Superior temporal gyrus (tissue), 1 donor: ENCODE data around the gene LRRFIP1.
"Not testable (repeated sequence)": the region's sequence is repeated elsewhere in the genome, so short reads cannot be mapped to it uniquely, and the experiment has no call there.

Experiments used
- DNase-seq: peaks from one replicate; pipeline ENCODE4 v3.0.0-alpha.2; 2016; ENCODE audit errors: extremely low spot score

The LRRFIP1 gene

DNA sequence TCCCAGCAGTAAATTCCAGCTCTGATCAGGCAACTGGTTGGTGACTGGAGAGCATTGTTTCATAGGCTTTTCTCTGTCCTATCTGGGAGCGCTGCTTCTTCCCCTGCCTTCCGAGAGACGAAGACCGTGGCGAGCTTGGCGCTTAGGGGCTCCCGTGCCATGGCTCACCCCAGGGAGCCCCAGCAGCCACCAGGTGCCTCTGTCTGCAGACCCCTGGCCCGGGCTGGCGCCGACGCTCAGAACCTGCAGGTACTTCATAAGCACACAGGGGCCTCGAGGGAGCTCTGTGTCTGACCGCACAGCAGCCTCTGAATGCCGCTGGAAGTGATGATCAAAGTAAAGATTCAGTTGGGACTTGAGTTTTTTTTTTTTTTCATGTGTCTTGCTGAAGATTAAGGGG, 152.1 kb downstream of the LRRFIP1 start:
- no peak for DNase-seq

- DNase-seq, result no peak
Observed at GRCh38 chr2:237782181-237782580, 154.8 kb downstream of the LRRFIP1 start.

DNA sequence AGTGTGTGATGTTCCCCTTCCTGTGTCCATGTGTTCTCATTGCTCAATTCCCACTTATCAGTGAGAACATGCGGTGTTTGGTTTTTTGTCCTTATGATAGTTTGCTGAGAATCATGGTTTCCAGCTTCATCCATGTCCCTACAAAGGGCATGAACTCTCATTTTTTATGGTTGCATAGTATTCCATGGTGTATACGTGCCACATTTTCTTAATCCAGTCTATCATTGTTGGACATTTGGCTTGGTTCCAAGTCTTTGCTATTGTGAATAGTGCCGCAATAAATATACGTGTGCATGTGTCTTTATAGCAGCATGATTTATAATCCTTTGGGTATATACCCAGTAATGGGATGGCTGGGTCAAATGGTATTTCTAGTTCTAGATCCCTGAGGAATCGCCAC, 156.3 kb downstream of the LRRFIP1 start:
- not testable (repeated sequence) for DNase-seq

DNA sequence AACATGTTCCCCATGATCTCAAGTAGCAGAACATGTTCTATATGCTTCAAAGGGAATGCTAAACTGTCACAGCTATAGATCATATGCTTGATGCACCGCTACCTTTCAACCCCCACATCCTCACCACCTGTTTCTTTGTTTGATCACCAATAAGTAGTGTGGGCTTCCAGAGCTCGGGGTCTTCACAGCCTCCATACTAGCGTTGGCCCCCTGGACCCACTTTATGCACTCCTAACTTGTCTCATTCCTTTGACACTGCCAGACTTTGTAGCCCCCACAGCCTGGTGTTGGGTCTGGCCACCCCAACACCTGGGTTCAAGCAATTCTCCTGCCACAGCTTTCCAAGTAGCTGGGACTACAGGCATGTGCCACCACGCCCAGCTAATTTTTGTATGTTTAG, 159.5 kb downstream of the LRRFIP1 start:
- DNase-seq, result no peak

GRCh38 chr2:237790353-237790752, 163.0 kb downstream of the LRRFIP1 start:
- DNase-seq, result no peak

DNA sequence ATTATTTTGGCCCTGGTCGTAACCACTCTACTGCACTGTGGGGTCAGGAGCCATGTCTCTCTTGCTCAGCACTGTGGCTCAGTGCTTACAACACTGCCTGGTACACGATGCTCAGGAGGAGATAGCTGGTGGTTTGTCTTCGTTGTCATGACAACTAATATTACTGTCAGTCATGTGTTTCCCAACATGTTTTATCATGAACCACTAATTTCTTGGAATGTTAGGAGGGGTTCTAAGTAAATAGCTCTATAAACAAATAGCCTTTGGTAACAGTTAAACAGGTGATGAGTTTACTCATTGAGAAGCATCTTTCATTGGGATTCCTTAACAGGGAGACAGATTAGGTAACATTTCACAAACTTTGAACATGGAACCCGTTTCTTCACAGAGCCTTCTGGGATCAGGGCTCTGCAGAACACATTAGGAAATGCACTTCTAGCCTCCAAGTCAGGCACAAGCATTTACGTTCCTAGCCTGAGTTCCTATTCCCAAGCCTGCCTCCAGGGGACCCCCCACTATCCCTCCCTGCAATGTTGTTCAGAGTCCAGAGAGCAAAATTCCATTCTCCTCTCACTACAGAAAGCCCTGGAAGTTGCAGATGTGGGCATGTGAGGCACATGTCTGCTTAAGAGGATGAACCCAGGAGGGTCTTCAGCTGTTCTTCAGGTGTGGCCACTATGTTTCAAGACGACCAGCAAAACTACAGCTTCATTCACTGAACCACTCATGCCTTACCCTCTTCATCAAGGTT, 164.8 kb downstream of the LRRFIP1 start:
- no peak for DNase-seq

- DNase-seq, result no peak
Observed at GRCh38 chr2:237797253-237797652, 169.9 kb downstream of the LRRFIP1 start.

DNA sequence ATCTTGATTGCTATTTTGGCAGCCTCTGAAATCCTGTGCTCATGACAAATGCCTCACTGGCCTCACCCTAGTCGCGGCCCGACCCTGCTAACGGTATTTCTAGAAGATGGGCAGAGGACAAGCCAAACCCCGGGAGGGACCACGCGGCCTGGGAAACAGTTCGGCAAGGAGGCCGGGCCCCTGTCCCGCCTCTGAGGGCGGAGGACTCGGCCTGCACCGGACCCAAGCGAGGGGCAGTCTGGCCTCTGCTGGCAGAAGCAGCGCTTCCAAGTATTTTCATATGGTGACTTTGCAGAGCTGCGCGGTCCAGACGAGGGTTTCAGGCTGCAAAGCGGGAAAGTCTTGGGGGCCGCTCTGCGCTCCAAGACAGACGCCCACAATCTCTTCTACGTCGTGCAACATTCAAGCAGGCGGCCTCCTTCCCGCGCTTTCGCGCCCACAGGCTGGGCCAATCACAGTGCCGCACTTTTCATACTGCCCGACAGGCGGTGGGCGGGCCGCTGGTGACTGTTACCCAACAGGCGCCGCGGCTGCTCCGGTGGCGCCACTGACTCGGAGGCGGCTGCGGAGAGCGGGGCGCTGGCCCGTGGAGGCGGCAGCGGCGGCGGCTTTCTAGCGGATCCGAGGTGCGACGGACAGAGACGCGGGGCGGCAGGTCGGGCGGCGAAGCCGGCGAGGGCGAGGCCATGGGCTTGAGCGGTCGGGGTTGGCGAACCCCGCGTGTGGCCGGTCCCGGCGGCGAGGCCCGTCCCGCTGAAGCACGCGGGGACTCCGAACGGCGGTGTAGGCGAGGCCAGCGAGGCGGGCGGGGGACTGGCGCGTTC, 171.1 kb downstream of the LRRFIP1 start, which contains the start of gene RBM44:
TSS of gene RBM44 (plus strand) at position 544 of the 824 bp plus-strand sequence. CDS start 14,831 bp downstream, outside the sequence.
- no peak for DNase-seq

DNA sequence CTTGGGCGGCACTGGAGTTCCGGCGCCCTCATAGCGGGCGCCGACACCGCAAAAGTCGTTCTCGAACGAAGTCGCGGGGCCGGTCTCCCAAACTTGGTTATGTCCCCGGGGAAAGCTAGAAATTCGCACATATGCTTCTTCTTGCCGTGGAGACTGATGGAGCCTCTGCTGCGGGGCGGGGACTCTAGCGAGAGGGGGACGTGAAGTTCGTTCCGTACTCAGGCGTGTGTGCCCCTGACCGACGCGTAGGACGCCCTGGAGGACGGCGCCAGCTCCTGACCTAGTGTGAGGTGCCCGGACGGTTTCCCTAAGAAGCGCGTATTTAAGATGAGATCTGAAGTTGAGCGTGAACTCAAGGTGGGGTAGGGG, 171.7 kb downstream of the LRRFIP1 start:
- DNase-seq, result no peak

GRCh38 chr2:237801466-237801865, 174.1 kb downstream of the LRRFIP1 start:
- DNase-seq, result no peak

GRCh38 chr2:237806334-237806733, 178.9 kb downstream of the LRRFIP1 start:
- no peak for DNase-seq

DNA sequence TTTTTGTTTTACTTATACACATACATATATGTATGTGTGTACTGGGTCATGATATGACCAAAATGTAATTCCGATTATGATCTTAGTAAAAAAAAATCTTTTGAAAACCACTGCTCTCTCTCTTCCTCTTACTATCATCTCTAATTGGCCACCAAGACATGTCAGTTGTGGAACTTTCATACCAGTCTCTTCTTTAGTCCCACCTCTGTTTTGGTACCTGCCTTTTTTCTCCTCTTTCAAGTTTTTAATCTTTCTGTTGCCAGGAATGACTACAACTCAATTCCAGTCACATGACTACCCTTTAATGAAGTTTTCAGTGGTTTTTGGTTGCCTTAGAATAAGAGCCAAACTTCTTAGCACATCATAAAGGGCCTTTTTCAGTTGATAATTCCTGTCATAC, 188.2 kb downstream of the LRRFIP1 start:
- no peak for DNase-seq

DNA sequence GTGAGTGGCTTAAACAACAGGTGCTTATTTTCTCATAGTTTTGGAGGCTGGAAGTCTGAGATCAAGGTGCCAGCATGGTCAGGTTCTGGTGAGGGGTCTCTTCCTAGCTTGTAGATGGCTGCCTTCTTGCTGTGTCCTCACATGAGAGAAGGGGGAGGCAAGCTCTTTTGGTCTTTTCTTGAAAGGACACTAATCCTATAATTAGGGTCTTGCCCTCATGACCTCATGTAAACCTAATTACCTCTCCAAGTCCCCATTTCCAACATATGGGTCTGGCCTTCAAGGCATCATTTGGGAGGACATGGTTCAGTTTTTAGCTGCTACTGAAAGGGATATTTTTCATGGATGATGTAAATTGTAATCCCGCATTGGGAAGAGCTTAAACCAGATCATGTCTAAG, 189.1 kb downstream of the LRRFIP1 start:
- no peak for DNase-seq

GRCh38 chr2:237818066-237818473, 190.7 kb downstream of the LRRFIP1 start:
- DNase-seq, result no peak

DNA sequence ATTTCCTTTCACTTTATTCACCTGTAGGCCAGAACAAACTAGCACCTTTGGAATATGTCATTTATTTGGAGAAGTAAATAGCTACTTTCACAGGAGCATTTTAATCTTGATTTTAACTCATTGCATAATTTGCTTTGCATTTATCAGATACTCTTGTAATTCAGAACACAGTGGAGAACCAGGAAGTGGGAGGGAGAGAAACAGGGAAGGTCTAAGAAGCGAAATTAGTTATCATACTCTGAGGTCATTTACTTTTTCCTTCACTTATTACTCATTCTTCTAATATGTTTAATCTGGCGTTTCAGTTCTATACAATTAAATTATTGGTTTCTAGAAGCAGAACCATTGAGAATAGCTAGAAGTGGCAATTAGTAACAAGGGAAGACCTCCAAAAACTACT, 191.8 kb downstream of the LRRFIP1 start:
- no peak for DNase-seq

DNA sequence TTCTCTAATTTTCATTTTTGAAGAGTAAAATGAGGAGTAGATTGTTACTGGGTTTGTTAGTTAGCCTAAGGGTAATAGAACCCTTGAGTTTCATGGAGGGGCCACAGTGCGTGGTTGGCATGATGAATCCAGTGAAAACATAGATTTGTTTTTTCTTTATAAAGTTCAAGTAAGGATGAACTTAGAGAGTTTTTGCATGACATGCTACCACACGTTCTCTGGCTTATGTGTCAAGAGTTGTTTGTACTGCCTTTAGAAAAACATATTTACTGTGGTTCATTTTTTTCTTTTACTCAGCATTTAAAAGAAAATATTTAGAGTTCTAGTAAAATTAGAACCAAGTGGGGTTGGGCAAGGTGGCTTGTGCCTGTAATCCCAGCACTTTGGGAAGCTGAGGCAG, 193.0 kb downstream of the LRRFIP1 start:
- DNase-seq, result no peak

DNA sequence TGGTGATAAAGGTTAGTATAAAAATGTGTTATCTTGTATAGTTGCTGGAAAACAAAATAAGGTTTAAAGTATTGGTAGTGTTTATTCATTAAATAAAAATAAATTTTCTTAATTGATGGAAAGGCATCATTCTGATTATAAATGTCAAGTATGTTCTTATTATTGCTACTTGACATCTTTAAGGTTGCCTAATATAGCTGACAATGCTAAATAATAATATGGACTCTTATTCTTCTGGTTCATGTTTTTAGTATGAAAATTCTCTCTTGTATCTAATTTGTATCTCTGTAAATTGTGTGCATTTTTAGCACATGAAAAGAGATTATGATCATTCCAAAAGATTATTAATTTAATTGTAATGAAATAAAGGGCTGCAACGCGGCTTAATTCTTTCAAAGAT, 196.2 kb downstream of the LRRFIP1 start:
- DNase-seq, result no peak

- no peak for DNase-seq
Observed at GRCh38 chr2:237824085-237824484, 196.7 kb downstream of the LRRFIP1 start.

DNA sequence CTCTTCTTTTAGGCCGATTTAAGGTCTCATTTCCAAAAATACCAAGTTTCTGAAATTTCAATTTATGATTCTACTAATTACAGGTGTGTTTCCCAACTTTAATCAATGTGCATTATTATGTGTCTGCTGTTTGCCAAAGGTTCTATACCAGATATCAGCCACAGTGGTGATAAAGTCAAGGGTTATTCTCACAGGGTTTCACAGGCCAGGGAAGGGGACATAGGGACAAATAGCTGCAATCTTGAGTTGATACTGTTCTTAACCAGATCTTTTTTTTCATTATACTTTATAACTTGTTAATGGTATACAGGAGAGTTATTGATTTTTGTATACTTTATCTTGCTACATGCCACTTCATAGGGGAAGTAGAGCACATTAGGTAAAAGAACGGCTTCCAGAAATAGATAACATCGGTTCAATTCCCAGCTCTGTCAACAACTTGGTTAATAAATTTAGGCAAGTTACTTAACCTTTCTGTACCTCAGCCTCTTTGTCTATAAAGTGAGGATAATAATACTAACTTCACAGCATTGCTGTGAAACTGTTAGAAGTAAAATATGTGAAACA, 200.1 kb downstream of the LRRFIP1 start:
- DNase-seq, result no peak
